GM13976 (cell line): ENCODE data around the gene PLCH1.

Experiments used
- DNase-seq: peaks from one replicate; pipeline ENCODE4 v3.0.0; 2012; ENCODE audit warnings: low spot score
- CTCF ChIP-seq: IDR thresholded peaks from 2 replicates; pipeline ENCODE4 v1.5.1; 2012; ENCODE audit warnings: borderline replicate concordance, mild to moderate bottlenecking; ENCODE audit not compliant: insufficient read depth; ENCODE audit errors: extremely low read depth, missing control alignments, control extremely low read depth
- in situ Hi-C: fragments of 300-500 bp; cut with MboI; formaldehyde crosslinking; loops from one replicate; pipeline ENCODE4 v1.12.0; 2022; ENCODE audit warnings: low sequenced_read_pairs, mixed read lengths, inconsistent platforms; ENCODE audit not compliant: unreplicated experiment

The PLCH1 gene

GRCh38 chr3:155675094-155675493 lies 69.8 kb downstream of the PLCH1 start:
- no peak for DNase-seq
- no peak for TF ChIP-seq CTCF
- in situ Hi-C loops = no loop called here

- in situ Hi-C loops = no loop called here
- TF ChIP-seq CTCF = no peak
- no peak for DNase-seq
Observed at GRCh38 chr3:155673421-155673820, 71.5 kb downstream of the PLCH1 start.

- no peak for DNase-seq
- TF ChIP-seq CTCF = no peak
- in situ Hi-C loops = no loop called here
Observed at GRCh38 chr3:155670335-155670734, 74.5 kb downstream of the PLCH1 start.

GRCh38 chr3:155667988-155668387 lies 76.9 kb downstream of the PLCH1 start:
- in situ Hi-C loops = no loop called here
- DNase-seq = no peak
- TF ChIP-seq CTCF = no peak

GRCh38 chr3:155664925-155665695 lies 79.8 kb downstream of the PLCH1 start:
- in situ Hi-C loops = no loop called here
- DNase-seq = no peak

GRCh38 chr3:155663467-155664212 lies 81.2 kb downstream of the PLCH1 start:
- no peak for TF ChIP-seq CTCF
- in situ Hi-C loops = no loop called here
- no peak for DNase-seq

More at GRCh38 chr3:155664925-155665695, 79.8 kb downstream of the PLCH1 start:
- TF ChIP-seq CTCF = no peak
